Calu3 (cell line): ENCODE measurements around the gene CBARP. TPM values are rescaled to one million over a fixed set of nuclear protein-coding genes. Genes with fewer than 3 reads are reported as not detected.
A peak's percentile ranks its signal among the peaks of the same experiment; 100 is the strongest.

Experiments used
- BruUV-seq: library from RNA; stranded (reverse); fragments of 400-500 nt; replicated peaks from 2 replicates; lab custom pipeline; 2021; lab: Mats Ljungman, UMichigan
- CTCF ChIA-PET: fragments of 300-600 bp; sonication (Branson Sonifier 250); formaldehyde crosslinking; loops from one replicate; lab custom pipeline; 2022; ENCODE audit warnings: antibody characterized with exemption; lab: Charles Lee
- DNase-seq: peaks from one replicate; pipeline ENCODE4 v3.0.0; 2022
- H3K27ac Mint-ChIP-seq: one replicate; pipeline ENCODE4 v1.8.0; 2022; ENCODE audit warnings: mixed read lengths; ENCODE audit not compliant: unreplicated experiment
- H3K27me3 Mint-ChIP-seq: one replicate; pipeline ENCODE4 v1.8.0; 2022; ENCODE audit warnings: mixed read lengths; ENCODE audit not compliant: unreplicated experiment
- H3K36me3 Mint-ChIP-seq: one replicate; pipeline ENCODE4 v1.8.0; 2022; ENCODE audit warnings: mild to moderate bottlenecking, moderate library complexity, mixed read lengths; ENCODE audit not compliant: insufficient read depth, unreplicated experiment
- H3K4me1 Mint-ChIP-seq: one replicate; pipeline ENCODE4 v1.8.0; 2022; ENCODE audit warnings: mild to moderate bottlenecking, low read depth, mixed read lengths; ENCODE audit not compliant: unreplicated experiment
- H3K4me3 Mint-ChIP-seq: one replicate; pipeline ENCODE4 v1.8.0; 2022; ENCODE audit warnings: mild to moderate bottlenecking, low read depth, moderate library complexity, mixed read lengths; ENCODE audit not compliant: unreplicated experiment
- H3K9me3 Mint-ChIP-seq: one replicate; pipeline ENCODE4 v1.8.0; 2022; ENCODE audit warnings: low read depth, mixed read lengths; ENCODE audit not compliant: unreplicated experiment
- CTCF ChIP-seq: fragments of 200-600 bp; IDR thresholded peaks from one replicate; pipeline ENCODE4 v1.8.0; 2022; ENCODE audit warnings: antibody characterized with exemption; ENCODE audit not compliant: unreplicated experiment
- intact Hi-C: fragments of 100-400 bp; cut with micrococcal nuclease; formaldehyde crosslinking; loops from one replicate; pipeline ENCODE4 v1.10.0; 2022; ENCODE audit not compliant: unreplicated experiment
- total RNA-seq: library from RNA; stranded (reverse); gene quantifications from 2 replicates; pipeline ENCODE4 v1.2.3, GENCODE V29; 2022

The CBARP gene
- total RNA-seq, 1 experiment from 2014 or later, result 4.2 TPM

- no peak for TF ChIP-seq CTCF
- peaks cover 24% of the 10 kb centered on the region for H3K4me1 Mint-ChIP-seq
- H3K4me3 Mint-ChIP-seq, result peak within 1 kb of the TSS; percentile 75
- peak; percentile 87 for DNase-seq
- intact Hi-C loops, result no loop called here
- no TSS peak for BruUV-seq
- H3K36me3 Mint-ChIP-seq, result peaks cover 30% of the 10 kb centered on the region
- H3K27me3 Mint-ChIP-seq, result no peaks in the 10 kb centered on the region
- CTCF ChIA-PET, result interaction anchor here (1.2 kb wide), 1 partner anchor 25 kb away, joined by 3 read pairs; no protein-coding TSS in a partner anchor
- H3K9me3 Mint-ChIP-seq, result no peaks in the 10 kb centered on the region
- peak within 1 kb of the TSS; percentile 74 for H3K27ac Mint-ChIP-seq
Measured at GRCh38 chr19:1241417-1242095, 3.8 kb upstream of the CBARP start, which contains the start of gene ATP5F1D. Gene ATP5F1D, plus strand, starts transcription at chr19:1241751. Its CDS starts 100 bp downstream, at chr19:1241851.

- peak overlapping the region; percentile 75 for H3K4me3 Mint-ChIP-seq
- no TSS peak for BruUV-seq
- H3K27ac Mint-ChIP-seq, result no peak overlapping the region
- CTCF ChIA-PET, result interaction anchor here (1.2 kb wide), 1 partner anchor 26 kb away, joined by 3 read pairs; no protein-coding TSS in a partner anchor
- peaks cover 24% of the 10 kb centered on the region for H3K4me1 Mint-ChIP-seq
- no peaks in the 10 kb centered on the region for H3K9me3 Mint-ChIP-seq
- intact Hi-C loops, result no loop called here
- H3K27me3 Mint-ChIP-seq, result no peaks in the 10 kb centered on the region
- H3K36me3 Mint-ChIP-seq, result peaks cover 36% of the 10 kb centered on the region
- DNase-seq, result no peak
- no peak for TF ChIP-seq CTCF
Measured at GRCh38 chr19:1240925-1241324, 3.1 kb upstream of the CBARP start.

- TF ChIP-seq CTCF, result peak; percentile 82
- no TSS peak for BruUV-seq
- Mint-ChIP-seq H3K27ac (no peak overlapping the region), H3K4me3 (peak overlapping the region; percentile 75), H3K36me3 (peaks cover 36% of the 10 kb centered on the region), H3K9me3 (no peaks in the 10 kb centered on the region), H3K27me3 (no peaks in the 10 kb centered on the region), H3K4me1 (peaks cover 24% of the 10 kb centered on the region)
- peak; percentile 86 for DNase-seq
- intact Hi-C loops, result no loop called here
- CTCF ChIA-PET, result no interaction called here
Measured at GRCh38 chr19:1239796-1240737, 2.3 kb upstream of the CBARP start.

GRCh38 chr19:1239420-1239795, 1.6 kb upstream of the CBARP start:
- no TSS peak for BruUV-seq
- TF ChIP-seq CTCF, result no peak
- no peak for DNase-seq
- Mint-ChIP-seq H3K4me3 (peak overlapping the region; percentile 68), H3K27ac (no peak overlapping the region), H3K36me3 (peaks cover 36% of the 10 kb centered on the region), H3K9me3 (no peaks in the 10 kb centered on the region), H3K27me3 (no peaks in the 10 kb centered on the region), H3K4me1 (peaks cover 19% of the 10 kb centered on the region)
- CTCF ChIA-PET, result no interaction called here
- intact Hi-C loops, result no loop called here
